T-cell (primary cell): ENCODE data around the gene KIF1C. TPM values are rescaled to one million over a fixed set of nuclear protein-coding genes. Genes with fewer than 3 reads are reported as not detected.

Source experiments
- ATAC-seq, 4 experiments: fragments of 200-7000 bp in 3 of 4; fragments of 150-1000 bp in 1 of 4; cut with Tn5 transposase; replicated peaks in 1 of 4; 1 replicate in 3 of 4; 2 replicates in 1 of 4; pipeline ENCODE4 v1.10.0; 2021; ENCODE audit warnings: moderate library complexity in 3 of 4, mild to moderate bottlenecking in 2 of 4, moderate number of reproducible peaks in 1 of 4
- CTCF ChIA-PET, 2 donors: fragments of 300-600 bp; sonication (Branson Sonifier 250); formaldehyde crosslinking; loops; one replicate each; lab custom pipeline; 2022; ENCODE audit warnings: antibody characterized with exemption in 2 of 2; lab: Charles Lee
- POLR2A ChIA-PET, 2 donors: fragments of 300-600 bp; sonication (Branson Sonifier 250); formaldehyde crosslinking; loops; one replicate each; lab custom pipeline; 2022; ENCODE audit warnings: antibody characterized with exemption in 2 of 2; lab: Charles Lee
- DNase-seq, 35 experiments: peaks; one replicate each; pipeline versions ENCODE4 v3.0.0 to v3.0.0-alpha.2; 2013 to 2023
- H3K27ac ChIP-seq: one replicate; pipeline ENCODE4 v1.5.1; 2013; ENCODE audit warnings: low read length
- H3K27me3 ChIP-seq, 2 experiments: replicated peaks in 1 of 2; 1 replicate in 1 of 2; 2 replicates in 1 of 2; pipeline versions ENCODE4 v1.6.1 to v1.7.0; 2013; ENCODE audit warnings: low read length in 1 of 2, mixed read lengths in 1 of 2; ENCODE audit not compliant: control insufficient read depth in 2 of 2, insufficient read depth in 2 of 2; ENCODE audit errors: extremely low read depth in 1 of 2
- H3K36me3 ChIP-seq, 2 donors: 1 replicate in 1 of 2; 2 replicates in 1 of 2; pipeline versions ENCODE4 v1.6.1 to v1.7.0; 2013; ENCODE audit warnings: low read length in 1 of 2; ENCODE audit not compliant: control insufficient read depth in 2 of 2, insufficient read depth in 1 of 2; ENCODE audit errors: extremely low read depth in 1 of 2
- H3K4me1 ChIP-seq, 2 experiments: 1 replicate in 1 of 2; 2 replicates in 1 of 2; pipeline versions ENCODE4 v1.6.1 to v1.7.0; 2013; ENCODE audit warnings: low read length in 2 of 2, mixed read lengths in 1 of 2; ENCODE audit not compliant: insufficient read depth in 2 of 2, control insufficient read depth in 1 of 2; ENCODE audit errors: extremely low read depth in 1 of 2
- H3K4me3 ChIP-seq, 2 donors: 1 replicate in 1 of 2; 2 replicates in 1 of 2; pipeline versions ENCODE4 v1.5.1 to v1.7.0; 2013; ENCODE audit warnings: mild to moderate bottlenecking in 2 of 2, low read length in 1 of 2, moderate library complexity in 1 of 2; ENCODE audit not compliant: control insufficient read depth in 1 of 2; ENCODE audit errors: extremely low read depth in 1 of 2
- H3K9me3 ChIP-seq: 2 replicates; pipeline ENCODE4 v1.7.0; 2013
- H3K27ac Mint-ChIP-seq, 2 donors: one replicate each; pipeline ENCODE4 v1.8.0; 2020 to 2021; ENCODE audit warnings: mild to moderate bottlenecking in 2 of 2, mixed read lengths in 2 of 2
- H3K27me3 Mint-ChIP-seq, 2 donors: one replicate each; pipeline ENCODE4 v1.8.0; 2021 to 2022; ENCODE audit warnings: mixed read lengths in 2 of 2
- H3K36me3 Mint-ChIP-seq: one replicate; pipeline ENCODE4 v1.8.0; 2021; ENCODE audit warnings: mixed read lengths
- H3K4me1 Mint-ChIP-seq, 3 donors: one replicate each; pipeline ENCODE4 v1.8.0; 2020 to 2022; ENCODE audit warnings: mixed read lengths in 3 of 3, mild to moderate bottlenecking in 1 of 3
- H3K4me3 Mint-ChIP-seq, 3 donors: one replicate each; pipeline ENCODE4 v1.8.0; 2020 to 2022; ENCODE audit warnings: mild to moderate bottlenecking in 3 of 3, mixed read lengths in 3 of 3, moderate library complexity in 3 of 3
- H3K9me3 Mint-ChIP-seq, 3 donors: one replicate each; pipeline ENCODE4 v1.8.0; 2020 to 2022; ENCODE audit warnings: mixed read lengths in 3 of 3
- WGBS: methylation state at CpG from one replicate; pipeline ENCODE4 v1.1.5; 2013; ENCODE audit warnings: missing lambda C conversion rate; ENCODE audit not compliant: insufficient coverage; 5-methylcytosine and 5-hydroxymethylcytosine counted together
- total RNA-seq, 35 experiments: library from RNA in 6 of 35; stranded (reverse) in 6 of 35; fragments of 120-200 nt in 1 of 35; gene quantifications; one replicate each; pipeline versions ENCODE4 v1.2.1 to v1.2.4 and lab custom pipeline; 2013 to 2026

Gene KIF1C
- total RNA-seq, 5 donors from 2014 or later (not counting 1 experiment from before 2014, with no cell fraction given), result 15.3 to 37.9 (median 28.5) TPM

GRCh38 chr17:4972752-4973151, 25.0 kb upstream of the KIF1C start:
- WGBS, result 100% methylated on average over 4 of the region's 12 CpGs
- Mint-ChIP-seq H3K27me3 (no peaks in the 10 kb centered on the region), H3K4me1 (peaks cover 7 to 22% (median 14%) of the 10 kb centered on the region in 3 donors), H3K4me3 (no peak overlapping the region), H3K36me3 (peaks cover 35% of the 10 kb centered on the region), H3K9me3 (no peaks in the 10 kb centered on the region), H3K27ac (no peak overlapping the region)
- Histone ChIP-seq H3K27ac (no peak overlapping the region), H3K4me1 (peaks cover 2 to 25% of the 10 kb centered on the region in 2 experiments), H3K9me3 (no peaks in the 10 kb centered on the region), H3K36me3 (peaks cover 4 to 51% of the 10 kb centered on the region in 2 donors), H3K27me3 (no peaks in the 10 kb centered on the region), H3K4me3 (no peak overlapping the region)
- no peak for DNase-seq
- no peak for ATAC-seq
- ChIA-PET POLR2A (interaction anchor here in 1 of 2 donors (0.6 kb wide), 1 partner anchor 77 kb away, joined by 3 read pairs; no protein-coding TSS in a partner anchor), CTCF (interaction anchor here in 1 of 2 donors (0.5 kb wide), 1 partner anchor 108 kb away, joined by 7 read pairs; no protein-coding TSS in a partner anchor)

GRCh38 chr17:4973256-4974114, 24.3 kb upstream of the KIF1C start:
- ChIA-PET CTCF (interaction anchor here in 1 of 2 donors (0.6 kb wide), 1 partner anchor 70 kb away, joined by 9 read pairs; no protein-coding TSS in a partner anchor), POLR2A (interaction anchor here in 1 of 2 donors (0.6 kb wide), 1 partner anchor 76 kb away, joined by 3 read pairs; no protein-coding TSS in a partner anchor)
- Mint-ChIP-seq H3K27me3 (no peaks in the 10 kb centered on the region), H3K4me1 (peaks cover 7 to 22% (median 14%) of the 10 kb centered on the region in 3 donors), H3K36me3 (peaks cover 38% of the 10 kb centered on the region), H3K9me3 (no peaks in the 10 kb centered on the region), H3K4me3 (no peak overlapping the region), H3K27ac (peak overlapping the region in 1 of 2 donors; percentile 35)
- no peak overlapping the region for H3K27ac ChIP-seq
- H3K36me3 ChIP-seq, result peaks cover 8 to 59% of the 10 kb centered on the region in 2 donors
- no peak for DNase-seq
- no peak for ATAC-seq
- H3K4me1 ChIP-seq, result peaks cover 1 to 18% of the 10 kb centered on the region in 2 experiments
- WGBS, result 95% methylated on average over 8 of the region's 10 CpGs
- H3K9me3 ChIP-seq, result no peaks in the 10 kb centered on the region
- H3K4me3 ChIP-seq, result no peak overlapping the region
- no peaks in the 10 kb centered on the region for H3K27me3 ChIP-seq

- WGBS, result 100% methylated on average over 2 of the region's 9 CpGs
- Histone ChIP-seq H3K9me3 (no peaks in the 10 kb centered on the region), H3K4me3 (no peak overlapping the region), H3K4me1 (peaks cover 0 to 11% of the 10 kb centered on the region in 2 experiments), H3K36me3 (peaks cover 14 to 65% of the 10 kb centered on the region in 2 donors), H3K27ac (no peak overlapping the region), H3K27me3 (no peaks in the 10 kb centered on the region)
- Mint-ChIP-seq H3K4me3 (no peak overlapping the region), H3K4me1 (peaks cover 7 to 17% (median 15%) of the 10 kb centered on the region in 3 donors), H3K36me3 (peaks cover 38% of the 10 kb centered on the region), H3K27ac (peak overlapping the region in 1 of 2 donors; percentile 61), H3K9me3 (no peaks in the 10 kb centered on the region), H3K27me3 (no peaks in the 10 kb centered on the region)
- CTCF ChIA-PET, result interaction anchor here in 1 of 2 donors (0.6 to 0.7 kb wide), 2 partner anchors 16 to 124 kb away, joined by 3 to 4 read pairs; no protein-coding TSS in a partner anchor
- DNase-seq (no peak), ATAC-seq (no peak)
- POLR2A ChIA-PET, result no interaction called here
Observed at GRCh38 chr17:4974115-4974670, 23.6 kb upstream of the KIF1C start.

- H3K27me3 ChIP-seq, result no peaks in the 10 kb centered on the region
- peaks cover 10 to 29% (median 23%) of the 10 kb centered on the region in 3 donors for H3K4me1 Mint-ChIP-seq
- ChIA-PET POLR2A (interaction anchor here (0.5 to 0.6 kb wide), 2 partner anchors 83 kb away, joined by 5 read pairs; no protein-coding TSS in a partner anchor), CTCF (interaction anchor here in 1 of 2 donors (0.6 kb wide), 1 partner anchor 839 kb away, joined by 3 read pairs; no protein-coding TSS in a partner anchor)
- no peak overlapping the region for H3K4me3 Mint-ChIP-seq
- DNase-seq (no peak), ATAC-seq (no peak)
- H3K27ac Mint-ChIP-seq, result no peak overlapping the region
- no peaks in the 10 kb centered on the region for H3K9me3 Mint-ChIP-seq
- H3K27me3 Mint-ChIP-seq, result no peaks in the 10 kb centered on the region
- H3K4me3 ChIP-seq, result no peak overlapping the region
- H3K36me3 Mint-ChIP-seq, result peaks cover 43% of the 10 kb centered on the region
- H3K27ac ChIP-seq, result no peak overlapping the region
- H3K36me3 ChIP-seq, result peaks cover 10 to 67% of the 10 kb centered on the region in 2 donors
- H3K4me1 ChIP-seq, result peaks cover 8 to 12% of the 10 kb centered on the region in 2 experiments
- no peaks in the 10 kb centered on the region for H3K9me3 ChIP-seq
Observed at GRCh38 chr17:4978726-4979125, 19.0 kb upstream of the KIF1C start.

GRCh38 chr17:4980644-4981216, 17.0 kb upstream of the KIF1C start:
- Mint-ChIP-seq H3K4me1 (peaks cover 17 to 31% (median 20%) of the 10 kb centered on the region in 3 donors), H3K27me3 (no peaks in the 10 kb centered on the region), H3K36me3 (peaks cover 30% of the 10 kb centered on the region), H3K27ac (peak overlapping the region; percentile 80), H3K9me3 (no peaks in the 10 kb centered on the region), H3K4me3 (peak overlapping the region in 1 of 3 donors; percentile 10)
- H3K9me3 ChIP-seq, result no peaks in the 10 kb centered on the region
- DNase-seq (peak in 17 of 35 experiments; percentile 14 to 83 (median 41)), ATAC-seq (peak; percentile 83 to 88 (median 85))
- no peak overlapping the region for H3K27ac ChIP-seq
- WGBS, result no CpG with 5 or more reads among the region's 6 CpGs
- CTCF ChIA-PET, result interaction anchor here (0.5 to 1.7 kb wide), 6 partner anchors 10 to 304 kb away, joined by 3 to 7 read pairs (median 3); partner anchors contain the start of gene SPAG7 (in 1 of the 2)
- no peak overlapping the region for H3K4me3 ChIP-seq
- H3K4me1 ChIP-seq, result peaks cover 8 to 12% of the 10 kb centered on the region in 2 experiments
- no peaks in the 10 kb centered on the region for H3K27me3 ChIP-seq
- H3K36me3 ChIP-seq, result peaks cover 10 to 60% of the 10 kb centered on the region in 2 donors
- POLR2A ChIA-PET, result no interaction called here

- CTCF ChIA-PET, result no interaction called here
Observed at GRCh38 chr17:4982305-4982704, 15.4 kb upstream of the KIF1C start.

More at GRCh38 chr17:4982305-4982704, 15.4 kb upstream of the KIF1C start:
- WGBS, result 90% methylated on average over 5 of the region's 5 CpGs
- Mint-ChIP-seq H3K4me1 (peaks cover 28 to 41% (median 30%) of the 10 kb centered on the region in 3 donors), H3K27me3 (no peaks in the 10 kb centered on the region), H3K4me3 (no peak overlapping the region), H3K9me3 (no peaks in the 10 kb centered on the region), H3K27ac (peak overlapping the region in 1 of 2 donors; percentile 46), H3K36me3 (peaks cover 27% of the 10 kb centered on the region)
- peaks cover 10 to 47% of the 10 kb centered on the region in 2 donors for H3K36me3 ChIP-seq
- H3K4me1 ChIP-seq, result peaks cover 8 to 23% of the 10 kb centered on the region in 2 experiments
- POLR2A ChIA-PET, result no interaction called here
- no peak overlapping the region for H3K27ac ChIP-seq
- no peaks in the 10 kb centered on the region for H3K27me3 ChIP-seq
- ATAC-seq (no peak), DNase-seq (no peak)
- H3K9me3 ChIP-seq, result no peaks in the 10 kb centered on the region
- no peak overlapping the region for H3K4me3 ChIP-seq
